H1 (cell line): ENCODE measurements around the gene SAMD4A. TPM values are rescaled to one million over a fixed set of nuclear protein-coding genes. Genes with fewer than 3 reads are reported as not detected.

Source experiments
- CTCF ChIA-PET: fragments of 300-600 bp; sonication (Branson Sonifier 250); formaldehyde crosslinking; loops from one replicate; lab custom pipeline; 2021; ENCODE audit not compliant: partially characterized antibody; lab: Charles Lee
- POLR2A ChIA-PET: fragments of 300-600 bp; sonication (Branson Sonifier 250); formaldehyde crosslinking; loops from one replicate; lab custom pipeline; 2021; ENCODE audit warnings: inconsistent platforms; ENCODE audit not compliant: partially characterized antibody; lab: Charles Lee
- DNase-seq, 2 experiments: peaks; one replicate each; pipeline versions ENCODE4 v3.0.0 to v3.0.0-alpha.2; 2010 to 2022; ENCODE audit warnings: low spot score in 2 of 2, low read depth in 1 of 2, mixed read lengths in 1 of 2
- FAIRE-seq: peaks from 2 replicates; lab custom pipeline; 2011; peaks lifted over from hg19 to GRCh38; lab: Jason Lieb, UNC
- H2AFZ ChIP-seq: 2 replicates; pipeline ENCODE4 v1.8.1; 2012; ENCODE audit warnings: low read length, inconsistent platforms
- H2AK5ac ChIP-seq: 2 replicates; pipeline ENCODE4 v1.6.1; 2013; ENCODE audit warnings: low read depth, low read length
- H2BK120ac ChIP-seq: replicated peaks from 2 replicates; pipeline ENCODE3; 2013; ENCODE audit warnings: low read depth, low read length, inconsistent platforms
- H2BK12ac ChIP-seq: 2 replicates; pipeline ENCODE4 v1.6.1; 2013; ENCODE audit warnings: low read depth, low read length
- H2BK15ac ChIP-seq: 2 replicates; pipeline ENCODE4 v1.6.1; 2013; ENCODE audit warnings: low read length
- H2BK20ac ChIP-seq: 2 replicates; pipeline ENCODE4 v1.6.1; 2013; ENCODE audit warnings: low read length
- H2BK5ac ChIP-seq: 2 replicates; pipeline ENCODE4 v1.6.1; 2013; ENCODE audit warnings: low read depth, low read length
- H3K14ac ChIP-seq: 2 replicates; pipeline ENCODE4 v1.6.1; 2013; ENCODE audit warnings: inconsistent platforms; ENCODE audit not compliant: insufficient read length
- H3K18ac ChIP-seq: 2 replicates; pipeline ENCODE4 v1.6.1; 2013; ENCODE audit warnings: low read length; ENCODE audit errors: extremely low read depth
- H3K23ac ChIP-seq: 2 replicates; pipeline ENCODE4 v1.6.1; 2013; ENCODE audit warnings: inconsistent platforms; ENCODE audit not compliant: insufficient read length
- H3K23me2 ChIP-seq: 2 replicates; pipeline ENCODE4 v1.6.1; 2013; ENCODE audit warnings: low read depth, low read length
- H3K27ac ChIP-seq: 2 replicates; pipeline ENCODE4 v1.6.1; 2011; ENCODE audit warnings: low read depth, low read length, inconsistent platforms
- H3K27me3 ChIP-seq, 4 experiments: replicated peaks in 1 of 4; 1 replicate in 1 of 4; 2 replicates in 3 of 4; pipeline versions ENCODE4 v1.6.1 to v1.8.1; 2011 to 2013; ENCODE audit warnings: low read length in 3 of 4, mild to moderate bottlenecking in 3 of 4, inconsistent platforms in 2 of 4, mixed read lengths in 2 of 4, moderate library complexity in 1 of 4; ENCODE audit not compliant: control insufficient read depth in 3 of 4, insufficient read depth in 3 of 4; ENCODE audit errors: extremely low read depth in 1 of 4
- H3K36me3 ChIP-seq, 4 experiments: 2 replicates each; pipeline versions ENCODE4 v1.6.1 to v1.8.1; 2011 to 2013; ENCODE audit warnings: mild to moderate bottlenecking in 4 of 4, low read length in 3 of 4, moderate library complexity in 2 of 4, control low read depth in 1 of 4, inconsistent platforms in 1 of 4; ENCODE audit not compliant: insufficient read depth in 4 of 4, control insufficient read depth in 2 of 4
- H3K4ac ChIP-seq: replicated peaks from 2 replicates; pipeline ENCODE3; 2013; ENCODE audit warnings: low read length, low read depth, mixed read lengths, inconsistent platforms; ENCODE audit not compliant: insufficient read length
- H3K4me1 ChIP-seq, 4 experiments: replicated peaks in 1 of 4; 1 replicate in 1 of 4; 2 replicates in 3 of 4; pipeline versions ENCODE4 v1.6.1 to v1.8.1; 2011 to 2013; ENCODE audit warnings: low read length in 3 of 4, inconsistent platforms in 2 of 4, mixed read lengths in 1 of 4; ENCODE audit not compliant: insufficient read depth in 4 of 4, control insufficient read depth in 3 of 4
- H3K4me2 ChIP-seq, 2 experiments: 2 replicates each; pipeline versions ENCODE4 v1.6.1 to v1.8.1; 2011 to 2013; ENCODE audit warnings: low read depth in 2 of 2, low read length in 2 of 2, control low read depth in 1 of 2, inconsistent platforms in 1 of 2, mild to moderate bottlenecking in 1 of 2; ENCODE audit not compliant: insufficient read depth in 1 of 2
- H3K4me3 ChIP-seq, 4 experiments: fragments of 200-600, 300-600 bp in 1 of 4; sonication (generic), shearing (Covaris generic), sonication (Bioruptor Twin) in 1 of 4; 2 replicates each; pipeline versions ENCODE4 v1.5.1 to v1.8.1; 2011 to 2016; ENCODE audit warnings: low read length in 4 of 4, low read depth in 3 of 4, control low read depth in 2 of 4, inconsistent platforms in 2 of 4, mild to moderate bottlenecking in 2 of 4, mixed read lengths in 1 of 4, moderate library complexity in 1 of 4; ENCODE audit not compliant: insufficient read depth in 2 of 4; ENCODE audit errors: extremely low read depth in 1 of 4
- H3K56ac ChIP-seq: replicated peaks from 2 replicates; pipeline ENCODE3; 2013; ENCODE audit warnings: low read depth, mild to moderate bottlenecking, mixed read lengths, low read length, inconsistent platforms; ENCODE audit not compliant: insufficient read length
- H3K79me1 ChIP-seq: 2 replicates; pipeline ENCODE4 v1.6.1; 2013; ENCODE audit warnings: low read depth, low read length, control low read depth
- H3K79me2 ChIP-seq, 2 experiments: 2 replicates each; pipeline versions ENCODE4 v1.6.1 to v1.8.1; 2012 to 2013; ENCODE audit warnings: low read length in 2 of 2, mild to moderate bottlenecking in 2 of 2, inconsistent platforms in 1 of 2; ENCODE audit not compliant: insufficient read depth in 2 of 2, control insufficient read depth in 1 of 2
- H3K9ac ChIP-seq, 4 experiments: replicated peaks in 1 of 4; 1 replicate in 1 of 4; 2 replicates in 3 of 4; pipeline versions ENCODE4 v1.6.1 to v1.8.1; 2011 to 2013; ENCODE audit warnings: low read depth in 3 of 4, low read length in 3 of 4, control low read depth in 2 of 4, mild to moderate bottlenecking in 2 of 4, moderate library complexity in 2 of 4, inconsistent platforms in 1 of 4; ENCODE audit errors: extremely low read depth in 1 of 4
- H3K9me3 ChIP-seq, 2 experiments: 2 replicates each; pipeline versions ENCODE4 v1.6.1 to v1.8.1; 2012 to 2013; ENCODE audit warnings: mild to moderate bottlenecking in 2 of 2, moderate library complexity in 2 of 2, control low read depth in 1 of 2, inconsistent platforms in 1 of 2, low read depth in 1 of 2, low read length in 1 of 2, mixed read lengths in 1 of 2; ENCODE audit not compliant: insufficient read depth in 2 of 2
- H4K20me1 ChIP-seq, 2 experiments: replicated peaks in 1 of 2; 2 replicates each; pipeline versions ENCODE3 to v1.8.1; 2011 to 2013; ENCODE audit warnings: inconsistent platforms in 2 of 2, low read length in 2 of 2, mild to moderate bottlenecking in 1 of 2; ENCODE audit not compliant: insufficient read depth in 2 of 2, control insufficient read depth in 1 of 2
- H4K5ac ChIP-seq: 2 replicates; pipeline ENCODE4 v1.6.1; 2013; ENCODE audit warnings: low read length, low read depth, mixed read lengths, inconsistent platforms; ENCODE audit not compliant: insufficient read length
- H4K8ac ChIP-seq: 2 replicates; pipeline ENCODE4 v1.8.0; 2013; ENCODE audit warnings: mild to moderate bottlenecking, moderate library complexity, low read length, inconsistent platforms; ENCODE audit not compliant: insufficient read depth; ENCODE audit errors: extremely low read depth
- H4K91ac ChIP-seq: replicated peaks from 2 replicates; pipeline ENCODE3; 2013; ENCODE audit warnings: low read length, mixed read lengths, inconsistent platforms; ENCODE audit not compliant: insufficient read length
- KDM5A ChIP-seq: fragments of 200-600 bp; IDR thresholded peaks from 2 replicates; pipeline ENCODE4 v1.7.1; 2012; ENCODE audit warnings: mild to moderate bottlenecking, low read length, inconsistent platforms, mixed read lengths
- WGBS, 2 experiments: shearing (Covaris generic) in 1 of 2; methylation state at CpG; one replicate each; pipeline versions ENCODE4 v1.1.6 to v1.1.7; 2013 to 2015; ENCODE audit warnings: low lambda C conversion rate in 2 of 2, mixed read lengths in 2 of 2, inconsistent platforms in 1 of 2, low coverage in 1 of 2, missing lambda C conversion rate in 1 of 2; ENCODE audit not compliant: insufficient replicate concordance in 2 of 2, insufficient coverage in 1 of 2, insufficient read length in 1 of 2; ENCODE audit errors: extremely low coverage in 1 of 2, missing lambda C conversion rate in 1 of 2; 5-methylcytosine and 5-hydroxymethylcytosine counted together
- polyA plus RNA-seq, 7 experiments: library from polyadenylated mRNA; depleted of rRNA in 3 of 7; stranded (reverse) in 5 of 7; unstranded in 2 of 7; fragments of >200 nt in 5 of 7; fragments of 200-250 nt in 2 of 7; gene quantifications; 1 replicate in 5 of 7; 2 replicates in 1 of 7; 4 replicates in 1 of 7; pipeline versions ENCODE4 v1.2.1 to v1.2.3, GENCODE V29; 2011 to 2013; ENCODE audit warnings: missing spikeins in 2 of 7, mixed read lengths in 2 of 7
- total RNA-seq: library from RNA; stranded (reverse); fragmentation: NEBNext Ultra II Directional; extraction: Animal tissue kit (Norgen Biotek cat#: 25700); gene quantifications from 2 replicates; pipeline ENCODE4 v1.2.1, GENCODE V29; 2021

The SAMD4A gene
- total and polyA plus RNA-seq, 2 of the 8 experiments (the other 6 are each of a cell fraction or from before 2014, with no cell fraction given) = 2.4 to 12.3 TPM

GRCh38 chr14:54709444-54709843 is 142.5 kb downstream of the SAMD4A start:
- no peak for DNase-seq
- no peaks in the 10 kb centered on the region for H4K20me1 ChIP-seq
- no peak overlapping the region for H3K18ac ChIP-seq
- no peaks in the 10 kb centered on the region for H3K23me2 ChIP-seq
- H4K8ac ChIP-seq = no peak overlapping the region
- H3K27me3 ChIP-seq = no peaks in the 10 kb centered on the region; a peak in 1 of 7 replicates
- no peak overlapping the region for H3K14ac ChIP-seq
- no peak overlapping the region for H3K4ac ChIP-seq
- H3K9me3 ChIP-seq = no peaks in the 10 kb centered on the region
- H3K27ac ChIP-seq = no peak overlapping the region
- H3K79me2 ChIP-seq = no peaks in the 10 kb centered on the region
- no peak overlapping the region for H2AFZ ChIP-seq
- no peak overlapping the region for H2BK120ac ChIP-seq
- no peaks in the 10 kb centered on the region; the same call in 1 of the 2 replicates for H3K79me1 ChIP-seq
- no peak overlapping the region for H3K4me2 ChIP-seq
- H3K9ac ChIP-seq = no peak overlapping the region
- TF ChIP-seq KDM5A = no peak
- TF ChIP-seq, all 59 proteins: peak for 0
- Histone ChIP-seq H2BK15ac (no peak overlapping the region), H2BK5ac (no peak overlapping the region), H2BK12ac (no peak overlapping the region), H3K4me3 (no peak overlapping the region), H4K91ac (no peak overlapping the region), H2AK5ac (no peak overlapping the region), H3K56ac (no peak overlapping the region), H3K23ac (no peak overlapping the region), H2BK20ac (no peak overlapping the region), H4K5ac (no peak overlapping the region), H3K36me3 (no peaks in the 10 kb centered on the region), H3K4me1 (peaks cover 0 to 9% (median 0%) of the 10 kb centered on the region in 4 experiments; a peak in 1 of 7 replicates)
- WGBS, 2 experiments = 79% methylated on average over 2 of the region's 2 CpGs; no CpG with 5 or more reads in 1 of the 2 experiments
- no peak for FAIRE-seq
- ChIA-PET CTCF (no interaction called here), POLR2A (no interaction called here)
